Endothelial cell of umbilical vein (primary cell): Measurements from ENCODE around the gene TMEM164.

Source experiments
- EZH2 ChIP-seq: IDR thresholded peaks from 2 replicates; pipeline ENCODE4 v1.6.1; 2012; ENCODE audit warnings: borderline replicate concordance, low read depth, mild to moderate bottlenecking, moderate library complexity, low read length, inconsistent platforms; ENCODE audit not compliant: severe bottlenecking
- FOS ChIP-seq: IDR thresholded peaks from 2 replicates; pipeline ENCODE4 v1.6.1; 2011; ENCODE audit warnings: mild to moderate bottlenecking, low read length, moderate library complexity, borderline replicate concordance; ENCODE audit not compliant: insufficient read depth
- GATA2 ChIP-seq: IDR thresholded peaks from 2 replicates; pipeline ENCODE4 v1.7.0; 2011; ENCODE audit warnings: low read depth, mild to moderate bottlenecking, moderate library complexity, mixed read lengths, low read length; ENCODE audit not compliant: insufficient read length, insufficient read depth
- JUN ChIP-seq: IDR thresholded peaks from 2 replicates; pipeline ENCODE4 v1.6.1; 2011; ENCODE audit warnings: borderline replicate concordance, low read depth; ENCODE audit not compliant: insufficient read length, insufficient read depth
- POLR2A ChIP-seq: IDR thresholded peaks from 2 replicates; pipeline ENCODE4 v1.6.1; 2012; ENCODE audit warnings: low read depth, mild to moderate bottlenecking, control low read depth, low read length
- POLR2AphosphoS5 ChIP-seq: IDR thresholded peaks from 2 replicates; pipeline ENCODE4 v1.6.1; 2012; ENCODE audit warnings: low read depth, mild to moderate bottlenecking, control low read depth, low read length, moderate library complexity; ENCODE audit not compliant: insufficient read depth
- TF ChIP-seq, protein P1 (sequence below), 2 donors: IDR thresholded peaks; 1 replicate in 1 of 2; 2 replicates in 1 of 2; pipeline ENCODE4 v1.5.1; 2011; ENCODE audit warnings: low read length in 2 of 2, mild to moderate bottlenecking in 2 of 2, moderate library complexity in 2 of 2, control low read depth in 1 of 2, inconsistent platforms in 1 of 2, low read depth in 1 of 2; ENCODE audit not compliant: insufficient read depth in 1 of 2; ENCODE audit errors: extremely low read depth in 1 of 2
- TF ChIP-seq, protein P2 (sequence below): IDR thresholded peaks from 2 replicates; pipeline ENCODE4 v1.6.1; 2011; ENCODE audit not compliant: insufficient read depth, insufficient read length

GRCh38 chrX:110139172-110139571, 136.3 kb downstream of the TMEM164 start:
- TF ChIP-seq POLR2A: no peak
- no peak for TF ChIP-seq EZH2
- TF ChIP-seq, protein P1, sequence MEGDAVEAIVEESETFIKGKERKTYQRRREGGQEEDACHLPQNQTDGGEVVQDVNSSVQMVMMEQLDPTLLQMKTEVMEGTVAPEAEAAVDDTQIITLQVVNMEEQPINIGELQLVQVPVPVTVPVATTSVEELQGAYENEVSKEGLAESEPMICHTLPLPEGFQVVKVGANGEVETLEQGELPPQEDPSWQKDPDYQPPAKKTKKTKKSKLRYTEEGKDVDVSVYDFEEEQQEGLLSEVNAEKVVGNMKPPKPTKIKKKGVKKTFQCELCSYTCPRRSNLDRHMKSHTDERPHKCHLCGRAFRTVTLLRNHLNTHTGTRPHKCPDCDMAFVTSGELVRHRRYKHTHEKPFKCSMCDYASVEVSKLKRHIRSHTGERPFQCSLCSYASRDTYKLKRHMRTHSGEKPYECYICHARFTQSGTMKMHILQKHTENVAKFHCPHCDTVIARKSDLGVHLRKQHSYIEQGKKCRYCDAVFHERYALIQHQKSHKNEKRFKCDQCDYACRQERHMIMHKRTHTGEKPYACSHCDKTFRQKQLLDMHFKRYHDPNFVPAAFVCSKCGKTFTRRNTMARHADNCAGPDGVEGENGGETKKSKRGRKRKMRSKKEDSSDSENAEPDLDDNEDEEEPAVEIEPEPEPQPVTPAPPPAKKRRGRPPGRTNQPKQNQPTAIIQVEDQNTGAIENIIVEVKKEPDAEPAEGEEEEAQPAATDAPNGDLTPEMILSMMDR (IDR thresholded peaks at IDR 0.05; ENCODE audit: extremely low read depth in 1 of 2, insufficient read depth in 1 of 2, low read depth in 1 of 2, low read length in 2 of 2): no peak
- TF ChIP-seq GATA2: no peak
- TF ChIP-seq POLR2AphosphoS5: no peak
- TF ChIP-seq FOS: no peak
- TF ChIP-seq, protein P2, sequence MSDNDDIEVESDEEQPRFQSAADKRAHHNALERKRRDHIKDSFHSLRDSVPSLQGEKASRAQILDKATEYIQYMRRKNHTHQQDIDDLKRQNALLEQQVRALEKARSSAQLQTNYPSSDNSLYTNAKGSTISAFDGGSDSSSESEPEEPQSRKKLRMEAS: no peak
- TF ChIP-seq JUN: no peak
